ENCODE results near the gene POPDC2. TPM values are rescaled to one million over a fixed set of nuclear protein-coding genes. Genes with fewer than 3 reads are reported as not detected.

The POPDC2 gene
- polyA plus RNA-seq, 1 of the 3 experiments (the other 2 are of a cell fraction) = 19.9 TPM

DNA sequence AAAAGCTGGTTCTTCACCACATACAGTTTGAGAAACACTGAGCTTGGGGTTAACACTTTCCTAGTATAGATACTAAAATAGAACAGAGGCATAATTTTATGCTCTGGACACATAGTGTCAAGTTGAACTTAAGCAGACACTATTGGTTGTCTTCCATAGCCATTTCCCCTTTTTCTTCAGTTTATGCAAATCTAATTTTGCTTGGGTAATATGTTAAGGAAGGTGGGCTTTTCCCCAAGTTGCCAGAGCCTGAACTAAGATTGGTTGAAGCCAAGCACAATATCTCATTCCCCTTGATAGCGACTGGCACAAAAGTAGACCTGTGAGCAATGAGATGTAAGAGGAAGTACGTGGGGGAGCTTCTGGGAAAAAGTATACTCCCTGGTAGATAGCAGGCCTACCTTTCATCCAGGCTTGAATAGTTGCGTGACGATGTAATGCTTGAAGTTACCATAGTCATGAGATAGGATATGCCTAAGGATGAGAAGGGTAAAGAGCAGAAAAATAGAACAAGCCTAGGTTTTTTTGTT is 4.5 kb upstream of the POPDC2 start (continued):
- TF ChIP-seq MXI1 (IDR thresholded peaks at IDR 0.05; ENCODE audit: low read depth, low read length) = no peak
- TF ChIP-seq TEAD4 (IDR thresholded peaks at IDR 0.05; ENCODE audit: borderline replicate concordance, insufficient read depth) = no peak; the same call in 1 of the 2 replicates
- no peak for TF ChIP-seq USF1 (IDR thresholded peaks at IDR 0.05; ENCODE audit: borderline replicate concordance, low read depth)
- TF ChIP-seq SMC3 (IDR thresholded peaks at IDR 0.05; ENCODE audit: low read depth, low read length) = no peak
- peak; percentile 46; the same call in 1 of the 2 replicates for TF ChIP-seq TCF12 (IDR thresholded peaks at IDR 0.05)
- TF ChIP-seq, protein P1, sequence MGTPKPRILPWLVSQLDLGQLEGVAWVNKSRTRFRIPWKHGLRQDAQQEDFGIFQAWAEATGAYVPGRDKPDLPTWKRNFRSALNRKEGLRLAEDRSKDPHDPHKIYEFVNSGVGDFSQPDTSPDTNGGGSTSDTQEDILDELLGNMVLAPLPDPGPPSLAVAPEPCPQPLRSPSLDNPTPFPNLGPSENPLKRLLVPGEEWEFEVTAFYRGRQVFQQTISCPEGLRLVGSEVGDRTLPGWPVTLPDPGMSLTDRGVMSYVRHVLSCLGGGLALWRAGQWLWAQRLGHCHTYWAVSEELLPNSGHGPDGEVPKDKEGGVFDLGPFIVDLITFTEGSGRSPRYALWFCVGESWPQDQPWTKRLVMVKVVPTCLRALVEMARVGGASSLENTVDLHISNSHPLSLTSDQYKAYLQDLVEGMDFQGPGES (IDR thresholded peaks at IDR 0.05; ENCODE audit: low read depth, low read length) = no peak
- no peak for TF ChIP-seq POLR2AphosphoS5 (IDR thresholded peaks at IDR 0.05; ENCODE audit: low read depth, low read length)
- TF ChIP-seq EZH2phosphoT487 (IDR thresholded peaks at IDR 0.05; ENCODE audit: borderline replicate concordance, low read depth) = no peak

GRCh38 chr3:119664370-119664769 is 4.0 kb upstream of the POPDC2 start:
- ChIA-PET CTCF (interaction anchor here (1.4 kb wide), 1 partner anchor 14 kb away, joined by 3 read pairs; no protein-coding TSS in a partner anchor), POLR2A (interaction anchor here (2.5 kb wide), 1 partner anchor 165 kb away, joined by 21 read pairs; the partner anchor contains the start of gene TIMMDC1)
- 54% methylated on average over 4 of the region's 4 CpGs for WGBS (ENCODE audit: low lambda C conversion rate)
- Histone ChIP-seq H2AFZ (ENCODE audit: low read depth) (peak overlapping the region; percentile 61), H3K27ac (ENCODE audit: low read depth in 2 of 2, low read length in 1 of 2) (peak overlapping the region; percentile 93 to 98), H3K4me1 (ENCODE audit: control insufficient read depth in 1 of 2, insufficient read depth in 2 of 2, low read depth in 1 of 2, low read length in 1 of 2) (peaks cover 40 to 45% of the 10 kb centered on the region in 2 experiments), H3K27me3 (ENCODE audit: insufficient read depth) (no peaks in the 10 kb centered on the region), H4K20me1 (ENCODE audit: insufficient read depth) (no peaks in the 10 kb centered on the region), H3K79me2 (ENCODE audit: insufficient read depth) (no peaks in the 10 kb centered on the region), H3K9me2 (no peaks in the 10 kb centered on the region), H3K4me2 (peak overlapping the region; percentile 68), H3K36me3 (replicated peaks in 1 of 2; ENCODE audit: control insufficient read depth in 1 of 2, insufficient read depth in 2 of 2, low read length in 1 of 2) (no peaks in the 10 kb centered on the region), H3K4me3 (ENCODE audit: low read depth in 2 of 2, low read length in 1 of 2) (no peak overlapping the region), H3K9ac (peak overlapping the region; percentile 57), H3K9me3 (no peaks in the 10 kb centered on the region), H3F3A (replicated peaks; ENCODE audit: insufficient read depth) (peaks cover 30% of the 10 kb centered on the region)
- no peak for DNase-seq
- no peak for TF ChIP-seq GABPA (IDR thresholded peaks at IDR 0.05; ENCODE audit: low read depth)
- TF ChIP-seq USF1 (IDR thresholded peaks at IDR 0.05; ENCODE audit: borderline replicate concordance, low read depth) = no peak
- no peak for TF ChIP-seq FOXJ3 (CRISPR knock-in tag; IDR thresholded peaks at IDR 0.05)
- no peak for TF ChIP-seq MAX (IDR thresholded peaks at IDR 0.05; ENCODE audit: low read depth)
- TF ChIP-seq, protein P2, sequence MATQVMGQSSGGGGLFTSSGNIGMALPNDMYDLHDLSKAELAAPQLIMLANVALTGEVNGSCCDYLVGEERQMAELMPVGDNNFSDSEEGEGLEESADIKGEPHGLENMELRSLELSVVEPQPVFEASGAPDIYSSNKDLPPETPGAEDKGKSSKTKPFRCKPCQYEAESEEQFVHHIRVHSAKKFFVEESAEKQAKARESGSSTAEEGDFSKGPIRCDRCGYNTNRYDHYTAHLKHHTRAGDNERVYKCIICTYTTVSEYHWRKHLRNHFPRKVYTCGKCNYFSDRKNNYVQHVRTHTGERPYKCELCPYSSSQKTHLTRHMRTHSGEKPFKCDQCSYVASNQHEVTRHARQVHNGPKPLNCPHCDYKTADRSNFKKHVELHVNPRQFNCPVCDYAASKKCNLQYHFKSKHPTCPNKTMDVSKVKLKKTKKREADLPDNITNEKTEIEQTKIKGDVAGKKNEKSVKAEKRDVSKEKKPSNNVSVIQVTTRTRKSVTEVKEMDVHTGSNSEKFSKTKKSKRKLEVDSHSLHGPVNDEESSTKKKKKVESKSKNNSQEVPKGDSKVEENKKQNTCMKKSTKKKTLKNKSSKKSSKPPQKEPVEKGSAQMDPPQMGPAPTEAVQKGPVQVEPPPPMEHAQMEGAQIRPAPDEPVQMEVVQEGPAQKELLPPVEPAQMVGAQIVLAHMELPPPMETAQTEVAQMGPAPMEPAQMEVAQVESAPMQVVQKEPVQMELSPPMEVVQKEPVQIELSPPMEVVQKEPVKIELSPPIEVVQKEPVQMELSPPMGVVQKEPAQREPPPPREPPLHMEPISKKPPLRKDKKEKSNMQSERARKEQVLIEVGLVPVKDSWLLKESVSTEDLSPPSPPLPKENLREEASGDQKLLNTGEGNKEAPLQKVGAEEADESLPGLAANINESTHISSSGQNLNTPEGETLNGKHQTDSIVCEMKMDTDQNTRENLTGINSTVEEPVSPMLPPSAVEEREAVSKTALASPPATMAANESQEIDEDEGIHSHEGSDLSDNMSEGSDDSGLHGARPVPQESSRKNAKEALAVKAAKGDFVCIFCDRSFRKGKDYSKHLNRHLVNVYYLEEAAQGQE (IDR thresholded peaks at IDR 0.05; ENCODE audit: low read depth, low read length) = no peak
- TF ChIP-seq RFX5 (IDR thresholded peaks at IDR 0.05; ENCODE audit: low read length) = no peak
- TF ChIP-seq EP300 (IDR thresholded peaks at IDR 0.05; ENCODE audit: borderline replicate concordance in 1 of 2, low read depth in 1 of 2, low read length in 1 of 2) = no peak
- TF ChIP-seq MEF2A (IDR thresholded peaks at IDR 0.05; ENCODE audit: borderline replicate concordance, low read depth) = no peak
- no peak for TF ChIP-seq SMC3 (IDR thresholded peaks at IDR 0.05; ENCODE audit: low read depth, low read length)
- no peak for TF ChIP-seq RCOR1 (IDR thresholded peaks at IDR 0.05; ENCODE audit: low read length)
- TF ChIP-seq POLR2AphosphoS5 (IDR thresholded peaks at IDR 0.05; ENCODE audit: low read depth, low read length) = no peak
- TF ChIP-seq, protein P3, sequence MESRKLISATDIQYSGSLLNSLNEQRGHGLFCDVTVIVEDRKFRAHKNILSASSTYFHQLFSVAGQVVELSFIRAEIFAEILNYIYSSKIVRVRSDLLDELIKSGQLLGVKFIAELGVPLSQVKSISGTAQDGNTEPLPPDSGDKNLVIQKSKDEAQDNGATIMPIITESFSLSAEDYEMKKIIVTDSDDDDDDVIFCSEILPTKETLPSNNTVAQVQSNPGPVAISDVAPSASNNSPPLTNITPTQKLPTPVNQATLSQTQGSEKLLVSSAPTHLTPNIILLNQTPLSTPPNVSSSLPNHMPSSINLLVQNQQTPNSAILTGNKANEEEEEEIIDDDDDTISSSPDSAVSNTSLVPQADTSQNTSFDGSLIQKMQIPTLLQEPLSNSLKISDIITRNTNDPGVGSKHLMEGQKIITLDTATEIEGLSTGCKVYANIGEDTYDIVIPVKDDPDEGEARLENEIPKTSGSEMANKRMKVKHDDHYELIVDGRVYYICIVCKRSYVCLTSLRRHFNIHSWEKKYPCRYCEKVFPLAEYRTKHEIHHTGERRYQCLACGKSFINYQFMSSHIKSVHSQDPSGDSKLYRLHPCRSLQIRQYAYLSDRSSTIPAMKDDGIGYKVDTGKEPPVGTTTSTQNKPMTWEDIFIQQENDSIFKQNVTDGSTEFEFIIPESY (IDR thresholded peaks at IDR 0.05; ENCODE audit: borderline replicate concordance, low read depth) = no peak
- TF ChIP-seq, protein P4, sequence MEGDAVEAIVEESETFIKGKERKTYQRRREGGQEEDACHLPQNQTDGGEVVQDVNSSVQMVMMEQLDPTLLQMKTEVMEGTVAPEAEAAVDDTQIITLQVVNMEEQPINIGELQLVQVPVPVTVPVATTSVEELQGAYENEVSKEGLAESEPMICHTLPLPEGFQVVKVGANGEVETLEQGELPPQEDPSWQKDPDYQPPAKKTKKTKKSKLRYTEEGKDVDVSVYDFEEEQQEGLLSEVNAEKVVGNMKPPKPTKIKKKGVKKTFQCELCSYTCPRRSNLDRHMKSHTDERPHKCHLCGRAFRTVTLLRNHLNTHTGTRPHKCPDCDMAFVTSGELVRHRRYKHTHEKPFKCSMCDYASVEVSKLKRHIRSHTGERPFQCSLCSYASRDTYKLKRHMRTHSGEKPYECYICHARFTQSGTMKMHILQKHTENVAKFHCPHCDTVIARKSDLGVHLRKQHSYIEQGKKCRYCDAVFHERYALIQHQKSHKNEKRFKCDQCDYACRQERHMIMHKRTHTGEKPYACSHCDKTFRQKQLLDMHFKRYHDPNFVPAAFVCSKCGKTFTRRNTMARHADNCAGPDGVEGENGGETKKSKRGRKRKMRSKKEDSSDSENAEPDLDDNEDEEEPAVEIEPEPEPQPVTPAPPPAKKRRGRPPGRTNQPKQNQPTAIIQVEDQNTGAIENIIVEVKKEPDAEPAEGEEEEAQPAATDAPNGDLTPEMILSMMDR (IDR thresholded peaks at IDR 0.05) = no peak
